Pancreas (tissue), 10 donors: Measurements from ENCODE around the gene EFCAB6. TPM values are rescaled to one million over a fixed set of nuclear protein-coding genes. Genes with fewer than 3 reads are reported as not detected.

Experiments
- ATAC-seq, 4 donors: fragments of 200-7000 bp; cut with Tn5 transposase; one replicate each; pipeline versions ENCODE4 v1.8.0 to v1.9.1; 2020; ENCODE audit warnings: mild to moderate bottlenecking in 4 of 4, moderate library complexity in 4 of 4
- DNase-seq, 6 donors: peaks; one replicate each; pipeline ENCODE4 v3.0.0-alpha.2; 2020
- FAIRE-seq: peaks from 2 replicates; lab custom pipeline; 2012; peaks lifted over from hg19 to GRCh38; lab: Jason Lieb, UNC
- H3K27ac ChIP-seq, 4 donors: fragments of 200-600 bp; sonication (generic); 1 replicate in 3 of 4; 2 replicates in 1 of 4; pipeline versions ENCODE4 v1.5.0 to v1.8.0; 2020
- H3K27me3 ChIP-seq, 4 donors: fragments of 200-600 bp; one replicate each; pipeline ENCODE4 v1.8.0; 2021
- H3K36me3 ChIP-seq, 3 donors: fragments of 200-600 bp; sonication (generic) in 1 of 3; one replicate each; pipeline versions ENCODE4 v1.5.0 to v1.8.0; 2020 to 2021
- H3K4me1 ChIP-seq, 3 donors: fragments of 200-600 bp; one replicate each; pipeline ENCODE4 v1.8.0; 2021
- H3K4me3 ChIP-seq, 4 donors: fragments of 200-600 bp; sonication (generic) in 2 of 4; one replicate each; pipeline versions ENCODE4 v1.5.0 to v1.8.0; 2020 to 2021
- H3K9me3 ChIP-seq, 4 donors: fragments of 200-600 bp; one replicate each; pipeline ENCODE4 v1.8.0; 2021
- WGBS, 2 donors: extraction: QIAGEN DNeasy Blood & Tissue Kit; methylation state at CpG; one replicate each; pipeline ENCODE4 v1.1.7; 2013; 5-methylcytosine and 5-hydroxymethylcytosine counted together
- intact Hi-C, 3 donors: fragments of 100-400 bp; cut with DNase I; formaldehyde crosslinking; loops; one replicate each; pipeline versions ENCODE4 v1.11.1 to v1.14.2; 2022
- polyA plus RNA-seq, 2 donors: library from polyadenylated mRNA; stranded (reverse); fragments of 200-250 nt; gene quantifications; one replicate each; pipeline ENCODE4 v1.2.3, GENCODE V29; 2013
- total RNA-seq, 6 donors: library from RNA; stranded (reverse); fragmentation: NEBNext Ultra II Directional in 4 of 6; extraction: Animal tissue kit (Norgen Biotek cat#: 25700) in 4 of 6; gene quantifications; one replicate each; pipeline versions ENCODE4 v1.2.1 to v1.2.4, GENCODE V29; 2021 to 2023
- TF ChIP-seq, protein P1 (sequence below), 4 donors: fragments of 200-600 bp; sonication (generic) in 3 of 4; IDR thresholded peaks; one replicate each; pipeline versions ENCODE4 v1.5.0 to v1.8.0; 2021; ENCODE audit warnings: antibody characterized with exemption in 4 of 4
- donor health status: healthy with polysubstance abuse.
- donor health status: DM: no; HTN: no; CAD: no; lungs with moderate emphysema.
- donor health status: DM: no; HTN: no; CAD: no.
- donor health status: control.
- donor health status: control.
- donor health status: Bipolar disorder and iron deficiency.
- donor health status: DM: yes; HTN: yes; CAD: no.
- donor health status: DM: no; HTN: no; CAD: no.
- donor health status: DM: no; HTN: no; CAD: no.
- donor health status: DM: yes; HTN: yes; CAD: no.

EFCAB6 gene
- total and polyA plus RNA-seq, 8 donors = 1.6 to 3.4 (median 2.2) TPM

DNA sequence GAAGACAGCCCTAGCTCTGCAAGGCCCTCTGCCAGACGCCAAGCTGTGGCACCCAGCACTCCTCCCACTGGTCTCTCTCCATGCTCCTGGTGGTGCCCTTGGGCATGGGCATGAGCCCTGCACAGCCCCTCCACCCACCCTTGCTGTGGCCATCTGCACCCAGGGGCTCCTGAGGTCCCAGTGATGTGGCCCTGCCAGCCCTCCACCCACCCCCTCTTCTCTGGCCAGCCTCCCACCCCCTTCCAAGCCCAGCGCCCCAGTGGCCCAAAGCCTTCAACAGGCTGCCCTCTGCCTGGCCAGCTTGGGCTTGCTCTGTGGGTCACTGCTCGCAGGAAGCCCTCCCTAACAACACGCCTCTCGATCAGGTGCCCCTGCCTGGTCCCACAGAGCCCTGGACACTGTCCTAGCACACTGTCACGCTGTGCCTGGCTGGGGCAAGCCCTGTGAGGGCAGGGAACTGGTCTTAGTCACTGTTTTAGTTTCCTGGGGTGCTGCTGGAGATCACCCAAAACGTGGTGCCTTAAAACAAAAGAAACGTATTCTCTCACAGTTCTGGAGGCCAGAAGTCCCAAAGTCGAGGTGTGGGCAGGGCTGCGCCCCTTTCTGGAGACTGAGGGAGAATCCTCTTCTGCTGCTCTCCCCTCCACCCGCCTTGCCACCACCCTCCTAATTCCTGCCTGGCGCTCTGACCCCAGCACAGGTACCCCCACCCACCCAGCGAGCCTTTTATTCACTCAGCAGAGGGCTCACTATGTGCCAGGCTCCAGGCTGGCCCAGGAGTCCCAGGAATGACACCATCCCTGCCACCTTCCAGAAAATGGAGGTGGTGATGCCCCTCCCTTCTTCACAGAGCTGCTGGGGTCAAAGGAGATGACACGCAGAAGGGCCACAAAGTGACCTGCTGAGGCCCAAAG, 35.5 kb upstream of the EFCAB6 start:
- H3K9me3 ChIP-seq = no peaks in the 10 kb centered on the region
- no peak overlapping the region for H3K27ac ChIP-seq
- ATAC-seq = no peak
- peak in 2 of 6 donors; percentile 4 to 27 for DNase-seq
- H3K4me1 ChIP-seq = no peaks in the 10 kb centered on the region
- TF ChIP-seq, protein P1, sequence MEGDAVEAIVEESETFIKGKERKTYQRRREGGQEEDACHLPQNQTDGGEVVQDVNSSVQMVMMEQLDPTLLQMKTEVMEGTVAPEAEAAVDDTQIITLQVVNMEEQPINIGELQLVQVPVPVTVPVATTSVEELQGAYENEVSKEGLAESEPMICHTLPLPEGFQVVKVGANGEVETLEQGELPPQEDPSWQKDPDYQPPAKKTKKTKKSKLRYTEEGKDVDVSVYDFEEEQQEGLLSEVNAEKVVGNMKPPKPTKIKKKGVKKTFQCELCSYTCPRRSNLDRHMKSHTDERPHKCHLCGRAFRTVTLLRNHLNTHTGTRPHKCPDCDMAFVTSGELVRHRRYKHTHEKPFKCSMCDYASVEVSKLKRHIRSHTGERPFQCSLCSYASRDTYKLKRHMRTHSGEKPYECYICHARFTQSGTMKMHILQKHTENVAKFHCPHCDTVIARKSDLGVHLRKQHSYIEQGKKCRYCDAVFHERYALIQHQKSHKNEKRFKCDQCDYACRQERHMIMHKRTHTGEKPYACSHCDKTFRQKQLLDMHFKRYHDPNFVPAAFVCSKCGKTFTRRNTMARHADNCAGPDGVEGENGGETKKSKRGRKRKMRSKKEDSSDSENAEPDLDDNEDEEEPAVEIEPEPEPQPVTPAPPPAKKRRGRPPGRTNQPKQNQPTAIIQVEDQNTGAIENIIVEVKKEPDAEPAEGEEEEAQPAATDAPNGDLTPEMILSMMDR (IDR thresholded peaks at IDR 0.05) = no peak
- FAIRE-seq = no peak
- 72 to 81% methylated on average over 14 of the region's 14 CpGs for WGBS, 2 donors
- intact Hi-C loops = loop anchor here in 1 of 3 donors (10.0 kb wide), 1 partner anchor 453 kb away; no protein-coding TSS in a partner anchor
- no peak overlapping the region for H3K4me3 ChIP-seq
- H3K36me3 ChIP-seq = no peaks in the 10 kb centered on the region
- no peaks in the 10 kb centered on the region for H3K27me3 ChIP-seq

DNA sequence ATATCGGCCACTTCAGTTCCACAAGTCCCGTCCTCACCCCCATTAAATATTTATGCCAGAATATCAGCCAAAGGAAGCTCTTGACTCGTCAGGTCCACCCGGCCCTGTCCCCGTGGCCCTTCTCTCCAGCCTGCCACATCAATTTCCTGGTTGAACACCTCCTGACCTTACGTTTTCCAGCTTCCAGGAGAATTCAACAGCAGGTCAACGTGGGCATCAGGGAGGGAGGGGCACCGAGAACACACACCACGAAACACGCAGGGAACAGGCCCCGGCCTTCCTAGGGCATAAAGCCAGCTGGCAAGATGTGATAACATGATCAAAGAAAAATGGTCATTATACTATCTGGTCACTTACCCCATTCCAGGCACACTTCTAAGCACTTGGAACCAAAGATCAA, 34.9 kb upstream of the EFCAB6 start:
- Histone ChIP-seq H3K4me3 (no peak overlapping the region), H3K27me3 (no peaks in the 10 kb centered on the region), H3K36me3 (no peaks in the 10 kb centered on the region), H3K4me1 (no peaks in the 10 kb centered on the region), H3K9me3 (no peaks in the 10 kb centered on the region), H3K27ac (no peak overlapping the region)
- 70 to 72% methylated on average over 11 of the region's 11 CpGs for WGBS, 2 donors
- DNase-seq (peak in 2 of 6 donors; percentile 1 to 26), FAIRE-seq (no peak), ATAC-seq (no peak)
- TF ChIP-seq, protein P1 (IDR thresholded peaks at IDR 0.05) = no peak
- intact Hi-C loops = loop anchor here in 1 of 3 donors (10.0 kb wide), 1 partner anchor 452 kb away; no protein-coding TSS in a partner anchor

- peak in 2 of 6 donors; percentile 5 to 41 for DNase-seq
- intact Hi-C loops = loop anchor here in 1 of 3 donors (10.0 kb wide), 1 partner anchor 451 kb away; no protein-coding TSS in a partner anchor
- WGBS, 2 donors = 61 to 62% methylated on average over 11 of the region's 11 CpGs
- no peak overlapping the region for H3K4me3 ChIP-seq
- H3K4me1 ChIP-seq = no peaks in the 10 kb centered on the region
- no peak overlapping the region for H3K27ac ChIP-seq
- no peak for ATAC-seq
- no peak for FAIRE-seq
- H3K9me3 ChIP-seq = no peaks in the 10 kb centered on the region
- TF ChIP-seq, protein P1 (IDR thresholded peaks at IDR 0.05) = no peak
- H3K27me3 ChIP-seq = no peaks in the 10 kb centered on the region
- no peaks in the 10 kb centered on the region for H3K36me3 ChIP-seq
These were observed 33.9 kb upstream of the EFCAB6 start for GRCh38 chr22:43845981-43846380.

DNA sequence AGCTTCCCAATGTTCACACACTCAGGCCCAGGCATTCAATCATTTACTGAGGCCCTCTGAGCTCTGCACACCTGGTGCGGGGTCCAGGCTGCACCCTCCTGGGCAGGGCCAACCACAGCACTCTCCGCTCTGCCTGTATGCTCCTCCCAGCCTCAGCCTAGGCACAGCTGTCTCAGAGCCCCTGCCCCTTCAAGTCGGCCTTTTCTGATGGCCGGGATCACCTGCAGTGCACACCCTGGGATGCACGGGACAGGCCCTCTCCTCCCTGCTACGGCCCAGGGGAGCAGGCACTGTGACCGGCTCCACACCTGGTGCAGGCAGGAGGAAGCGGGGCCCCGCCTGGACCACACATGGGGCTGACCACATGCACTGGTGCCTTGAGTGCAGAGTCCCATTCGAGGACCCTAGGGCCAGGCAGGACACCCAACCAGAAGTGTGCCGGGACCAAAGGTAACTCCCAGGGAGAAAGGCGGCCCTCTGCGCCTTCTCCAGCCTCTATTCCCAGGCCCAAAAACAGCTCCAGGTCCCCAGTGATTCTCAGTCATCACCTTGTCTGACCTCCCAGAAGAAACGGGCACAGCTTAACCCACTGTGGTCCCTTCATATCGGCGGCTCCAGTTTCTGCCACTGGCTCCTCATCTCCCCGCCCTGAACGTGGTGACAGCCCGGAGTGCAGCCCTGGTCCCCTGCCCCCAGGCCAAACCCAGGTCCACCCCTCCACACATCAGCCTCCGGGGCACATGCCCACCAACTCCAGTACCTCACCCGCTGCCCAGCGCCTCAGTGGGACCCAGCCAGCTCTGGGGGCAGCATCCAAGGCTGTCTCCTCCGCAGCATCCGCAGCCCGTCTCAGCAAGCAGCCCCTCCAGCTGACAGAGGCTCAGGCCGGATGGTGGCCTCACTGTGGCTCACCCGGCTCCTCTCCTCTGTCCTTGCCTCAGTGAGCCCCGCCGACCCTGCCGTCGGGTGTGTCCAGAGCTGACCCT, 32.7 kb upstream of the EFCAB6 start:
- Histone ChIP-seq H3K4me1 (no peaks in the 10 kb centered on the region), H3K9me3 (no peaks in the 10 kb centered on the region), H3K27me3 (no peaks in the 10 kb centered on the region), H3K27ac (no peak overlapping the region), H3K36me3 (no peaks in the 10 kb centered on the region), H3K4me3 (no peak overlapping the region)
- TF ChIP-seq, protein P1 (IDR thresholded peaks at IDR 0.05) = no peak
- peak in 2 of 6 donors; percentile 14 to 51 for DNase-seq
- no peak for FAIRE-seq
- intact Hi-C loops = loop anchor here in 1 of 3 donors (10.0 kb wide), 1 partner anchor 450 kb away; no protein-coding TSS in a partner anchor
- no peak for ATAC-seq
- 62 to 69% methylated on average over 22 to 31 of the region's 31 CpGs for WGBS, 2 donors
